Measurements from ENCODE around the gene PARP12.

Gene PARP12

GRCh38 chr7:140005754-140006503 is 56.8 kb downstream of the PARP12 start:
- TF ChIP-seq GLIS3 (CRISPR knock-in tag; IDR thresholded peaks at IDR 0.05) (no peak), TOX (CRISPR knock-in tag; IDR thresholded peaks at IDR 0.05; ENCODE audit: borderline replicate concordance) (no peak)
- no peak for ATAC-seq

GRCh38 chr7:140005341-140005740 is 57.4 kb downstream of the PARP12 start:
- no peak for ATAC-seq
- no peak for TF ChIP-seq ARNTL (CRISPR knock-in tag; IDR thresholded peaks at IDR 0.05; ENCODE audit: borderline replicate concordance, low read depth)

- TF ChIP-seq GLIS3 (CRISPR knock-in tag; IDR thresholded peaks at IDR 0.05) (no peak), OSR1 (CRISPR knock-in tag; IDR thresholded peaks at IDR 0.05) (no peak), TSHZ2 (CRISPR knock-in tag; IDR thresholded peaks at IDR 0.05) (no peak), CSDC2 (CRISPR knock-in tag; IDR thresholded peaks at IDR 0.05) (no peak), ZFP30 (CRISPR knock-in tag; IDR thresholded peaks at IDR 0.05) (no peak), CSRNP3 (CRISPR knock-in tag; IDR thresholded peaks at IDR 0.05) (no peak), ZNF8 (CRISPR knock-in tag; IDR thresholded peaks at IDR 0.05) (no peak), CREB5 (CRISPR knock-in tag; IDR thresholded peaks at IDR 0.05; ENCODE audit: low read depth) (no peak), ARNTL (CRISPR knock-in tag; IDR thresholded peaks at IDR 0.05; ENCODE audit: borderline replicate concordance, low read depth) (no peak), PATZ1 (CRISPR knock-in tag; IDR thresholded peaks at IDR 0.05; ENCODE audit: borderline replicate concordance) (no peak), TOX (CRISPR knock-in tag; IDR thresholded peaks at IDR 0.05; ENCODE audit: borderline replicate concordance) (no peak), ZNF70 (CRISPR knock-in tag; IDR thresholded peaks at IDR 0.05) (no peak), RARB (CRISPR knock-in tag; IDR thresholded peaks at IDR 0.05) (no peak), ESRRG (CRISPR knock-in tag; IDR thresholded peaks at IDR 0.05) (no peak)
- ATAC-seq = no peak
These were observed 58.1 kb downstream of the PARP12 start for GRCh38 chr7:140004672-140005071.

- TF ChIP-seq TSHZ2 (CRISPR knock-in tag; IDR thresholded peaks at IDR 0.05) = no peak
- ATAC-seq = peak; percentile 67
These were observed 58.8 kb downstream of the PARP12 start for GRCh38 chr7:140003913-140004382.
